ENCODE data around the gene EBF3.

EBF3 gene

DNA sequence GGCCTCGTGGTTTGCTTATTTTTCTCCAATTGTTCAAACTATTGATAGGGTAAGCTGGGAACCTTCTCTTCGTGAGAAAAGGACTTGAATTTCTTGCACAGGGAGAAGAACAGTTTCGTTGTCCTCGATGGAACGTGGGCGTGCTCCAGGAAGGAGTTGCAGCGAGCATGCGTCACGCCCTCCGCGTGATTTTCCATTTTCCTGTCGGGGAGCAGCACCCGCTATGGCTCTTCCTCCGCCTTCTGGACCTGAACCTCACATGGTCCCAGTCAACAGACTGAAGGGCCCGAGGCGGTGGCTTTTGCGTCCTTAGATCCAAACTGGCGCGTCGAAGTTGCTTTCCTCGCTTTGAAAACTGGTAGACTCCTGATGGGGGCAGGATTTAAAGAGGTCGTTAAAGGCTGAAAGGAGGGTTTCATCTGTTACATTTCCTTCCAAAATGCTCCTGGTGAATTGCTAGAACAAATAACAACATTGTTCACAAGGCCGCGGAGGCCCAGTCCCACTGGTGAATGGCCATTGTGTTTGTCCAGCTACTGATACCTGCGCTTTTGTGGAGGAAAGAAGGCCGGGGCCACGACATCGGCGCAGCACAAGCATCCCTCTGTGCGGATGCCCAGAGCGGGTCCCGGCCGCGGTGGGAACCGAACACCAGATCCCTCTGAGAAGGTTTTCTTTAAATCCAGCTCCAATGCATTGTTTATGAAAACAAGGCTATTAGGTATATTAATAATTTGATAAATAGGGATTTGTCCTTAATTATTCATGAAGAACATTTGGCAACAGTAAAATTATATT lies 75.9 kb downstream of the EBF3 start:
- no peak for DNase-seq

GRCh38 chr10:129887381-129887905 lies 76.6 kb downstream of the EBF3 start:
- no peak for DNase-seq

GRCh38 chr10:129886263-129886662 lies 77.8 kb downstream of the EBF3 start:
- DNase-seq, result no peak

- DNase-seq, result no peak
Observed at GRCh38 chr10:129885526-129885925, 78.5 kb downstream of the EBF3 start.

DNA sequence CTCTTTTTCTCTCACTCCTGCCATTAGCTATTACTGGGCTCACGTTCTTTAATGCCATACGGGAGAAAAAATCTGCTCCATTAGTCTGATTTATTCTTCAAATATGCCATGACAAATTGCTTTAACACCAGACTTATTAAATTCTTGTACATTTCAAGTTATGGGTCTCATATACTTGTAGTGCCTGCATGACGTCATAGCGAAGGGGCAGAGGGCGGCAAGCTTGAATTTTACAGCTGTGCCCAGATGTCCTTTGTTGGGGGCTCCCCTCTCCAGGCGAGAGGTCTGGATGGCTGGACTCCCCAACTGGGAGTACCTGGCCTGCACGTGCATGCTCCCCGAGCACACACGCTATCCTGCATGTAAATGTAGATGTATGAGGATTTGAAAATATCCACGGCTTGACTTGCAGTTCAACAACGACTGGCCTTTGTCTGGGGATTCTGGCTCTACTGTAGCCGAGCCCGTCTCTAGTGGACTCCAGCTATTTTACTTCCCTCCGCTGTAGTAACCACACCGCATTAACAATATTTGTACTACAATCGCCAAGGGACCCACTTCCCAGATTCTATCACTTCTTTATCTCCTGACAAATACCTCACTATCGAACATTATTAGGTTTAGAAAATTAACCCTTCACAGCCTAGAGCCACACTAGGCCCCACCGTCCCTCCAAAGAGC lies 79.5 kb downstream of the EBF3 start:
- DNase-seq, result no peak

DNA sequence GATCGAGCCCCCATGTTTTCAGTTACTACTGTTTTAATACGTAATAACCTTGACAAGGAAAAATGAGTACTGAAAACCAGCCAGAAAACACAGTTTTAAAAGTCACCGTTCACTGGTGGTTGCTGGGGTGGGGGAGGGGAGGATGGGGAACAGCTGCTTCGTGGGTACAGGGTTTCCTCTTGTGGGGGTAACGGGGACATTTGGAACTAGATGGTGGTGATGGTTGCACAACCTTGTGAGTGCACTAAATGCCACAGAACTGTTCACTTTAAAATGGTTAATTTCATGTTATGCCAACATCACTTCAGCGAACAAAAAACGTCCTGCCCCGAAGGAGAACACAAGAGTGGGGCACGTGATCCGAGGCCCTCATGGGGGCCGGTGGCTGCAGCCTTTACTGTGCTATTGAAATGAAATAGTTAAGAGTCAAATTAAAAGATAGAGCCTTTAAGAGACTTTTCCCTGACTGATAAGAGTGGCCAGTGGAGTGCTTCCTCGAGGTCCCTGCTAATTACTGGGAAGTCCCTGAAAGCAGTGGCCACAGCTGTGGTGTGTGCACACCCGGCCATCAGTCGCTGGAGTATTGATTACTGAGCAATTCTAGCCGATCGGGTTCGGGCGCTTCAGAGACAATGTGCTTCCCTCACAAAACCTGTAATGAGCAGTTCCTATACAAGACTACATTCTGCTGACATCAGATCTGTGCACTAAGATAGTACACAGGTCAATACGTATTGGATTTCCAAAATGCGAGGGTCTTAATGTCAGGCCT lies 80.3 kb downstream of the EBF3 start:
- DNase-seq, result no peak

DNA sequence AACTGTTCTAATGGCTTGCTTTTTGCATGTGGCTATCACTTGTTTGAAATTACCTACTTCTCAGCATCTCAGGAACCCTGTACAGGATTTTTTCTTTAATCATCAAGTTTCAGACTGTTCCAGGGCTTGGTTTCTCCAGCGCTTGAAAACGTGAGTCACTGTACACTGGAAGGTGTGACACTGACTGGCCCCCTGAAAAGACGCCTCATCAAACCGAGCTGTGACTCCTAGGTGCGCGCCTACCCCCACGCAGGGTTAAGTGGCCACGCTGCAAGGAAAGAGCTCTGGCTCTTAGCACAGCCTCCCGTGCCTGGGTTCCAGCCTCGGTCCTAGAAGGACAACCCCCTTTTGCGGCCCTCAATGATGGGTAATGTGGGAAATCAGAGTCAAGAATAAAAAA lies 81.0 kb downstream of the EBF3 start:
- no peak for DNase-seq

GRCh38 chr10:129882291-129883010 lies 81.6 kb downstream of the EBF3 start:
- no peak for DNase-seq

GRCh38 chr10:129881641-129882040 lies 82.4 kb downstream of the EBF3 start:
- no peak for DNase-seq

- no peak for DNase-seq
Observed at GRCh38 chr10:129880191-129880870, 83.7 kb downstream of the EBF3 start.

- no peak for DNase-seq
Observed at GRCh38 chr10:129879655-129880054, 84.4 kb downstream of the EBF3 start.

- DNase-seq, result no peak
Observed at GRCh38 chr10:129878835-129879234, 85.2 kb downstream of the EBF3 start.

DNA sequence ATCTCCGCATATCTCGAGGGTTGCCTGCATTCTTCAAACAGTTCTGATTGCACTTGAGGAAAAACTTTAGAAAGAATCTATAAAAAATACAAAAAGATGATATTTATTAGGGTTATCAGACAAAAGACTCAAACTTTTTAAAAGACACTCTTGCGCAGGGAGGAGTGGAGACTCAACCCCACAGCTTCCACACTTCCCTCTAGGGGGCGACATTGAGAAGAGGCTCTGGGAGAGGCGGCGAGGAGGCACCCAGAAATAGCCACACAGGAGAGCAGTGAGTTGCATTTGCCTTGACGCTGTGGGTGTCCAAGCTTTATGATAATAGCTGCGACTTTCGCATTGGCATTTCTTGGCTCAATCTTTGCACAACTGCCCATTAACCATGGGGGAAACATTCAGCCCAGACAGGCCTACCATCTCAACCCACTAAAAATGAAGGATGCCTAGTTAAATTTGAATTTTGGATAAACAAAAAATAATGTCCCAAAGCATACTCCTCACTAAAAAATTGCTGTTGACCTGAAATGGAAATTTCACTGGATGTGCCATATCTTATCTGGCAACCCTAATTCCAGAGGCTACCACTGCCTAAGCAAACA lies 86.2 kb downstream of the EBF3 start:
- DNase-seq, result no peak

DNA sequence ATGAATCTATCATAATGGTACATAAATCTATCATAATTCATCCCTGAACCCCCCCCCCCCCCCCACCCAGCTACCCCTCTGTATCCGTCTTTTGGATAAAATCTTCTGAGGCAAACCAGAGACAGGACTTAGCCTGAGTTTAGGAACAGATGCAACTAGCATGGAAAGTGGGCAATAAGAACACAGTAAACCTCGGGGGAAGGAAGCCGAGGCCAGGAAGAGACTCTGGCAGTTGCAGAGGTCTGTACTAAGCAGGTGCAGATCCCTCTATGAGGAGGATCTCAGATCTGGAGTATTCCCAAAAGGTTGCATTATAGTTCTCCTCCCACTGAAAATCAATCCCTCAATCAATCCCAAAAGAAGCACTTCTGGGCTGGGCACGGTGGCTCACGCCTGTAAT lies 87.2 kb downstream of the EBF3 start:
- no peak for DNase-seq

- DNase-seq, result no peak
Observed at GRCh38 chr10:129875993-129876726, 87.9 kb downstream of the EBF3 start.

GRCh38 chr10:129873351-129873750 lies 90.7 kb downstream of the EBF3 start:
- no peak for DNase-seq

DNA sequence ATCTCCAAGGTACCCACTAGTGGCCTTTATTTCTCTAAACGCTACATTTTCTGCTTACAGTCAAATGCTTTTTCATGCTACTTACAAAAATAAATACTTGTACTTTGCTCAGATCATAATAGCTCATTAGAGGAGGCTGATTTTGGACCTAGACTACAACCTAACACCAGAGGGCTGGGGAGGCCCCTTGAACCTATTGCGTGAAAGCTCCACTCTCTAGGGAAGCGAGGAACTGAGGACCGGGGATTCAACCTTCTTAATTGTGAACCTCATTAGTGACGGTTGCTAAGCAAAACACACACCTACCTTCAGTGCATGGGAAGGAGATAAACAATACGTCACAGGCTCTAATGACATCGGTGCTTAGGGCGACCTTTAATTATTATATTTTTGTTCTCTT lies 92.1 kb downstream of the EBF3 start:
- DNase-seq, result no peak

DNA sequence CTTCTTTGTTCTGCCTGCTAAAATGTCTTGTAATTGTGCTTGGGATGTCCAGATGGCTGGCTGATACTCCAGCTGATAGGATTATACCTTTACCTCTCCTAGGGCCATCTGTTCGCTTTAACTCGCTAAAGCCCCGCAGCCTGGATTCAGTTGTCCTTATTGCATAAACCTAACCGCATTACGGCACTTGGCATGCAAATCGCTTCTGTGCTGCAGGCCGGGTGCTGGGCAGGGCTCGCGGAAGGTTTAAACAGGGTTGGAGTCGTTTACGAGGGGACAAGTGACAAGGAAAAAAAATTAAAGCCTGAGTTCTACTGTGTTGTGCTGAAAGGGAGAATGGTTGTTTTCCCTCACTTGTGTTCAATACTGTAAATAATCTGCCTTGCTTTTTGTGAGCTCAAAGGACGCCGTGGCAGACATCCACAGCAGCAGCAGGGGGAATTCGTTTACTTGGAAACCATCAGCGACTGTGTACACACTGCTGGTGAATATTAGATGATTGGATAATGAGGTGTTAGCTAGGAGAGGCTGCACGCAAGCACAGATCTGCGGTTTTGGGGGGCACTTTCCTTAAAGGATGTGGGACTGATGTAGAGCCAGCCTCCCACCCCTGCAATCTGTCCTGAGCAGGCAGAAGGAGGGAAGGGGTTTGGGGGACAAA lies 93.0 kb downstream of the EBF3 start:
- peak; percentile 75 for DNase-seq

- no peak for DNase-seq
Observed at GRCh38 chr10:129870474-129870757, 93.7 kb downstream of the EBF3 start.

DNA sequence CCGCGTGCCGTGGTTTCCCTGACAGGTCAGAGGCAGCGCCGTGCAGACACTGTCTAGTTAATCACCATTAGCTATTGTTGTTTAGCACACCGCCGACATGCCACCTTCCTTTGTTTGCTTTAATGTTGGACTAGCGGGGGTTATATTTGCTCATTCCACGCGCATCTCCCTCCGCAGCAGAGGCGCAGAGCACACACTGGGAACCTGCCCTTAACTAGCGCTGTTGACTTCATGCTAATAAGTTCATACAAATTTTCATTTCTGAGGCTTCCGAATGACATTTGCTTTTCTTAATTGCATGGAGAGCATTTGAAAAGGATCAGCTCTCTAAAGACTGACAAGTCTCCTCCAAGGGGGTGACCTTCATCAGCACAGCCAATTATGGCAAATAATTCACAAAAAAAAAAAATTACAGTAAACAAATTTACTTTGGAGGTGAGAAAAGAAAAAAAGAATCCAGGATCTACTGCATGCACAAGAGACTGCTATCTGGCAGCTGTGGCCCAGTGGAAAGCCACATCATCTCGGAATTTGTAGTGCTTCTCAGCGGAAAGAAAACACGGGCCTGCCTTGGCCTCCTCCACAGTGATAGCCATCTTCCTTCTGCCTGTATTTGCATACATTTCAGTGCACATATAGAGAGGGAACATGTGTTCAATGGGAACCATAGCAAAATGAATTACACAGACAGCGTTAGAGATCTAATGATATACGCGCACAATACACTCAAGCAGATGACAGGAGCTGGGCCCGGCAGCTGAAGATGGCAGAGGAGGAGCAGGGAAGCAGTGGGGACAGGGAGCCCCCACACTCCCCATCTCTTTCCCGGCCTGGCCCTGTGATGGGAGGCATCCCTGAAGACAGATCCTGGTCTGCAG lies 94.2 kb downstream of the EBF3 start:
- DNase-seq, result no peak
